Panc1 (cell line): ENCODE measurements around the gene TBC1D22A.

Source experiments
- CTCF ChIP-seq: fragments of 450-650 bp; IDR thresholded peaks from 2 replicates; pipeline ENCODE4 v1.5.1; 2017; ENCODE audit warnings: mild to moderate bottlenecking
- POLR2AphosphoS5 ChIP-seq: IDR thresholded peaks from 2 replicates; pipeline ENCODE4 v1.6.1; 2012; ENCODE audit warnings: mild to moderate bottlenecking, low read depth, low read length, moderate library complexity
- REST ChIP-seq, 2 experiments: IDR thresholded peaks; 2 replicates each; pipeline ENCODE4 v1.6.1; 2011 to 2012; ENCODE audit warnings: low read depth in 2 of 2, control low read depth in 1 of 2, low read length in 1 of 2, mild to moderate bottlenecking in 1 of 2, moderate library complexity in 1 of 2; ENCODE audit not compliant: insufficient read depth in 1 of 2
- SIN3A ChIP-seq: IDR thresholded peaks from 2 replicates; pipeline ENCODE4 v1.6.1; 2012; ENCODE audit warnings: low read depth, mild to moderate bottlenecking, low read length, moderate library complexity, borderline replicate concordance; ENCODE audit not compliant: insufficient read depth
- TCF7L2 ChIP-seq: IDR thresholded peaks from 2 replicates; pipeline ENCODE4 v1.6.1; 2011; ENCODE audit warnings: mild to moderate bottlenecking, low read depth, low read length, inconsistent platforms

GRCh38 chr22:46830841-46831240 is 68.4 kb downstream of the TBC1D22A start:
- TF ChIP-seq CTCF (no peak), POLR2AphosphoS5 (no peak), SIN3A (no peak), REST (IDR thresholded peaks at IDR 0.05; ENCODE audit: insufficient read depth in 1 of 2, low read depth in 2 of 2, low read length in 1 of 2) (no peak), TCF7L2 (no peak)
